MM.1S (cell line): Measurements from ENCODE around the gene PDE1C.

ENCODE experiments used
- CTCF ChIP-seq: fragments of 300-600 bp; sonication (generic); IDR thresholded peaks from 2 replicates; pipeline ENCODE4 v1.5.1; 2016; ENCODE audit warnings: antibody characterized with exemption, low read length, mixed read lengths
- EZH2 ChIP-seq: fragments of 300-600 bp; sonication (generic); optimal IDR thresholded peaks from 2 replicates; pipeline ENCODE3; 2017; ENCODE audit warnings: low read depth, mild to moderate bottlenecking, antibody characterized with exemption, low read length, mixed read lengths
- EZH2phosphoT487 ChIP-seq: fragments of 300-600 bp; sonication (generic); IDR thresholded peaks from 2 replicates; pipeline ENCODE4 v1.6.1; 2018; ENCODE audit warnings: antibody characterized with exemption, low read length

GRCh38 chr7:32020551-32021159 is 49.6 kb downstream of the PDE1C start:
- TF ChIP-seq EZH2 (no peak), CTCF (no peak), EZH2phosphoT487 (no peak)
